Hippocampal formation (tissue), 2 donors: Measurements from ENCODE around the gene USP20.
"Not testable (repeated sequence)": the region's sequence is repeated elsewhere in the genome, so short reads cannot be mapped to it uniquely, and the experiment has no call there.

ENCODE experiments used
- DNase-seq, 2 donors: peaks; one replicate each; lab custom pipeline; 2025; lab: John Stamatoyannopoulos, UW

Gene USP20

GRCh38 chr9:129835128-129835859, at the start of gene USP20, which contains the start of gene C9orf78:
Gene USP20 (plus strand): TSS chr9:129835458. CDS start chr9:129852556, 17,098 bp downstream.
Gene C9orf78 (minus strand): TSS chr9:129835275. CDS start chr9:129835221, 54 bp downstream.
- peak; percentile 92 to 95 for DNase-seq

GRCh38 chr9:129785866-129786265, 49.4 kb upstream of the USP20 start:
- no peak for DNase-seq

- no peak for DNase-seq
These were observed 48.8 kb upstream of the USP20 start for GRCh38 chr9:129786481-129786880.

- DNase-seq, result no peak
These were observed 40.7 kb upstream of the USP20 start for GRCh38 chr9:129794549-129794948.

- not testable (repeated sequence) for DNase-seq
These were observed 39.2 kb upstream of the USP20 start for GRCh38 chr9:129796029-129796428.

GRCh38 chr9:129798973-129799372, 36.3 kb upstream of the USP20 start:
- DNase-seq, result no peak

- no peak for DNase-seq
These were observed 33.8 kb upstream of the USP20 start for GRCh38 chr9:129801504-129801903.

- peak; percentile 87 to 90 for DNase-seq
These were observed 32.2 kb upstream of the USP20 start, which contains the start of gene TOR1B for GRCh38 chr9:129802833-129803675. Gene TOR1B (plus strand): TSS chr9:129803184. CDS start chr9:129803213, 29 bp downstream.

GRCh38 chr9:129803676-129804060, 31.6 kb upstream of the USP20 start:
- DNase-seq, result no peak

GRCh38 chr9:129806061-129806460, 29.2 kb upstream of the USP20 start:
- DNase-seq, result no peak

GRCh38 chr9:129809346-129809745, 25.9 kb upstream of the USP20 start:
- no peak for DNase-seq

- DNase-seq, result no peak
These were observed 25.1 kb upstream of the USP20 start for GRCh38 chr9:129810116-129810515.

- DNase-seq, result no peak
These were observed 24.5 kb upstream of the USP20 start for GRCh38 chr9:129810788-129811187.

GRCh38 chr9:129811967-129812363, 23.3 kb upstream of the USP20 start:
- no peak for DNase-seq

- no peak for DNase-seq
These were observed 22.9 kb upstream of the USP20 start for GRCh38 chr9:129812385-129812784.

GRCh38 chr9:129813661-129814060, 21.6 kb upstream of the USP20 start:
- DNase-seq, result no peak

GRCh38 chr9:129814432-129815223, 20.6 kb upstream of the USP20 start:
- DNase-seq, result no peak

- DNase-seq, result no peak
These were observed 20.0 kb upstream of the USP20 start for GRCh38 chr9:129815278-129815677.

GRCh38 chr9:129816501-129817435, 18.5 kb upstream of the USP20 start:
- DNase-seq, result no peak

- DNase-seq, result no peak
These were observed 12.2 kb upstream of the USP20 start for GRCh38 chr9:129822898-129823541.
